Heart left ventricle (tissue), 16 donors: ENCODE data around the gene IGFBP1. TPM values are rescaled to one million over a fixed set of nuclear protein-coding genes. Genes with fewer than 3 reads are reported as not detected.

Source experiments
- ATAC-seq, 4 donors: fragments of 200-7000 bp; cut with Tn5 transposase; one replicate each; pipeline ENCODE4 v1.9.1; 2020 to 2022; ENCODE audit warnings: moderate library complexity in 4 of 4, mild to moderate bottlenecking in 3 of 4, moderate number of reproducible peaks in 1 of 4
- DNase-seq, 5 donors: peaks; one replicate each; pipeline ENCODE4 v3.0.0-alpha.2; 2020
- H3K27ac ChIP-seq, 12 donors: fragments of 200-600 bp; sonication (generic) in 4 of 12; one replicate each; pipeline versions ENCODE4 v1.5.0 to v1.8.0; 2016 to 2022; ENCODE audit warnings: mild to moderate bottlenecking in 2 of 12
- H3K27me3 ChIP-seq, 9 donors: fragments of 200-600 bp; sonication (generic) in 2 of 9; one replicate each; pipeline versions ENCODE4 v1.5.1 to v1.8.0; 2016 to 2022; ENCODE audit warnings: mild to moderate bottlenecking in 3 of 9
- H3K36me3 ChIP-seq, 9 donors: fragments of 200-600 bp; sonication (generic) in 2 of 9; one replicate each; pipeline versions ENCODE4 v1.5.0 to v1.8.0; 2018 to 2022; ENCODE audit warnings: mild to moderate bottlenecking in 2 of 9
- H3K4me1 ChIP-seq, 12 donors: fragments of 200-600 bp; sonication (generic) in 4 of 12; one replicate each; pipeline versions ENCODE4 v1.5.0 to v1.8.0; 2016 to 2022; ENCODE audit warnings: mild to moderate bottlenecking in 3 of 12
- H3K4me3 ChIP-seq, 12 donors: fragments of 200-600 bp; sonication (generic) in 4 of 12; one replicate each; pipeline versions ENCODE4 v1.5.0 to v1.8.0; 2017 to 2022; ENCODE audit warnings: mild to moderate bottlenecking in 9 of 12, moderate library complexity in 4 of 12
- H3K9me3 ChIP-seq, 12 donors: fragments of 200-600 bp; sonication (generic) in 4 of 12; one replicate each; pipeline versions ENCODE4 v1.5.0 to v1.8.0; 2016 to 2022; ENCODE audit warnings: mild to moderate bottlenecking in 1 of 12
- POLR2A ChIP-seq, 2 donors: fragments of 450-650 bp; IDR thresholded peaks; one replicate each; pipeline ENCODE4 v1.6.1; 2017; ENCODE audit warnings: antibody characterized with exemption in 2 of 2, mild to moderate bottlenecking in 2 of 2, moderate library complexity in 2 of 2
- WGBS, 4 donors: extraction: QIAGEN DNeasy Blood & Tissue Kit in 2 of 4; methylation state at CpG; one replicate each; pipeline versions ENCODE4 v1.1.5 to v1.1.7; 2013 to 2018; 5-methylcytosine and 5-hydroxymethylcytosine counted together
- intact Hi-C, 10 donors: fragments of 100-400 bp; cut with DNase I; formaldehyde crosslinking; loops; one replicate each; pipeline versions ENCODE4 v1.11.1 to v1.14.2; 2022
- polyA plus RNA-seq, 2 donors: library from polyadenylated mRNA; stranded (reverse); fragments of 200-250 nt; gene quantifications; one replicate each; pipeline ENCODE4 v1.2.3, GENCODE V29; 2013
- total RNA-seq, 9 donors: library from RNA; depleted of rRNA in 2 of 9; stranded (reverse); fragments of >200 nt in 2 of 9; fragmentation: NEBNext Ultra II Directional in 3 of 9; extraction: Animal tissue kit (Norgen Biotek cat#: 25700) in 3 of 9; gene quantifications; one replicate each; pipeline versions ENCODE4 v1.1.0 to v1.2.4, GENCODE V29; 2016 to 2023
- TF ChIP-seq, protein P1 (sequence below), 12 donors: fragments of 200-600 bp; sonication (generic) in 4 of 12; IDR thresholded peaks; one replicate each; pipeline versions ENCODE4 v1.5.0 to v1.8.0; 2018 to 2022; ENCODE audit warnings: antibody characterized with exemption in 12 of 12, mild to moderate bottlenecking in 5 of 12
- donor health status: ischemic (EF 13 %, LVEDD 7.1; RV severe dilation, severe dysfunction).
- donor health status: healthy with polysubstance abuse.
- donor health status: DM: no; HTN: yes; CAD: no.
- donor health status: DM: no; HTN: no; CAD: no.
- donor health status: ischemic (EF 25% LVEDD 6.9; RV normal size, moderate dysfunction).
- donor health status: ischemic (EF 25% LVEDD 5.7; RV mildly dilated, moderate dysfunction).
- donor health status: healthy.
- donor health status: DM: yes; HTN: yes; CAD: no.
- donor health status: ischemic (EF 35%, LVEDD 5.7; RV mildly dilated, moderate dysfunction).
- donor health status: nonischemic (EF 11% LVEDD 7.7; RV severe dilation, severe dysfunction).
- donor health status: DM: yes; HTN: yes; CAD: no.
- donor health status: PGD.
- donor health status: ischemic (EF 29% LVEDD 5.4; RV normal size, mild dysfunction).
- donor health status: nonischemic (EF 23%, LVEDD 6.1; RV moderate dilation, normal function).

Gene IGFBP1
- total and polyA plus RNA-seq, 11 donors: 1.8 TPM; not detected in 10

- Histone ChIP-seq H3K4me1 (peaks cover 0 to 11% (median 5%) of the 10 kb centered on the region in 12 donors), H3K4me3 (no peak overlapping the region), H3K9me3 (no peaks in the 10 kb centered on the region), H3K36me3 (no peaks in the 10 kb centered on the region), H3K27me3 (peaks cover 8 to 59% (median 28%) of the 10 kb centered on the region in 9 donors), H3K27ac (no peak overlapping the region)
- DNase-seq (no peak), ATAC-seq (no peak)
- TF ChIP-seq, protein P1, sequence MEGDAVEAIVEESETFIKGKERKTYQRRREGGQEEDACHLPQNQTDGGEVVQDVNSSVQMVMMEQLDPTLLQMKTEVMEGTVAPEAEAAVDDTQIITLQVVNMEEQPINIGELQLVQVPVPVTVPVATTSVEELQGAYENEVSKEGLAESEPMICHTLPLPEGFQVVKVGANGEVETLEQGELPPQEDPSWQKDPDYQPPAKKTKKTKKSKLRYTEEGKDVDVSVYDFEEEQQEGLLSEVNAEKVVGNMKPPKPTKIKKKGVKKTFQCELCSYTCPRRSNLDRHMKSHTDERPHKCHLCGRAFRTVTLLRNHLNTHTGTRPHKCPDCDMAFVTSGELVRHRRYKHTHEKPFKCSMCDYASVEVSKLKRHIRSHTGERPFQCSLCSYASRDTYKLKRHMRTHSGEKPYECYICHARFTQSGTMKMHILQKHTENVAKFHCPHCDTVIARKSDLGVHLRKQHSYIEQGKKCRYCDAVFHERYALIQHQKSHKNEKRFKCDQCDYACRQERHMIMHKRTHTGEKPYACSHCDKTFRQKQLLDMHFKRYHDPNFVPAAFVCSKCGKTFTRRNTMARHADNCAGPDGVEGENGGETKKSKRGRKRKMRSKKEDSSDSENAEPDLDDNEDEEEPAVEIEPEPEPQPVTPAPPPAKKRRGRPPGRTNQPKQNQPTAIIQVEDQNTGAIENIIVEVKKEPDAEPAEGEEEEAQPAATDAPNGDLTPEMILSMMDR (IDR thresholded peaks at IDR 0.05): no peak
- no peak for TF ChIP-seq POLR2A (IDR thresholded peaks at IDR 0.05)
- 89 to 95% (median 92%) methylated on average over 8 of the region's 8 CpGs for WGBS, 4 donors
- intact Hi-C loops: loop anchor here in 2 of 10 donors (2.0 to 10.0 kb wide), 2 partner anchors 1290 to 1364 kb away; no protein-coding TSS in a partner anchor
Observed at GRCh38 chr7:45890125-45890901, 2.0 kb downstream of the IGFBP1 start.

DNA sequence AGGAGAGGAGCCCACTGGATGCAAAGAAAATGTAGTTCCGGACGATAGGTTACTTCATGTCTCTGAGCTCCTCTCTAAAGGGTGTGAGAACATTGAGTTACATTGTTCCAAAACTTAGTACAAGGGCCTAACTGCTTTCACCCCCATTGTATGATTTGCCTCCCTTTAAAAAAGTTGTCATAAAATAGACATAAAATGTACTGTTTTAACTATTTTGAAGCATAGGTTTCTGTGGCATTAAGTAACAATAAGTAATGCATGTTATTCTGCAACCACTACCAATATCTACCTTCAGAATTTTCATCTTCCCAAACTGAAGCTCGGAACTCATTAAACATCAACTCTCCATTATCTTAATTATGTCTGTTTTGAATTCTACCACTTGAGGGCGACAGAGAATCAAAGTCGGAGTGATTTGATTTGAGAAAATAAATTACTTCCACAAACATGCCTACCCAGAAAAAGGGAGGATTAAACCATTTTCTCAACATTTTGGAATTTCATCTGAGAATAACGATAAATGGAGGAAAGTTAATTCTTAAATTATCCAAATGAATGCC is 2.7 kb downstream of the IGFBP1 start:
- Histone ChIP-seq H3K9me3 (no peaks in the 10 kb centered on the region), H3K27me3 (peaks cover 8 to 53% (median 28%) of the 10 kb centered on the region in 9 donors), H3K4me3 (no peak overlapping the region), H3K4me1 (peaks cover 0 to 11% (median 5%) of the 10 kb centered on the region in 12 donors), H3K36me3 (no peaks in the 10 kb centered on the region), H3K27ac (no peak overlapping the region)
- 34 to 42% (median 37%) methylated on average over 6 of the region's 6 CpGs for WGBS, 4 donors
- TF ChIP-seq POLR2A (IDR thresholded peaks at IDR 0.05): no peak
- TF ChIP-seq, protein P1 (IDR thresholded peaks at IDR 0.05): peak; percentile 47 to 79 (median 62)
- ATAC-seq: no peak
- DNase-seq: no peak
- intact Hi-C loops: loop anchor here in 3 of 10 donors (1.0 to 10.0 kb wide), 3 partner anchors 1290 to 1364 kb away; no protein-coding TSS in a partner anchor

DNA sequence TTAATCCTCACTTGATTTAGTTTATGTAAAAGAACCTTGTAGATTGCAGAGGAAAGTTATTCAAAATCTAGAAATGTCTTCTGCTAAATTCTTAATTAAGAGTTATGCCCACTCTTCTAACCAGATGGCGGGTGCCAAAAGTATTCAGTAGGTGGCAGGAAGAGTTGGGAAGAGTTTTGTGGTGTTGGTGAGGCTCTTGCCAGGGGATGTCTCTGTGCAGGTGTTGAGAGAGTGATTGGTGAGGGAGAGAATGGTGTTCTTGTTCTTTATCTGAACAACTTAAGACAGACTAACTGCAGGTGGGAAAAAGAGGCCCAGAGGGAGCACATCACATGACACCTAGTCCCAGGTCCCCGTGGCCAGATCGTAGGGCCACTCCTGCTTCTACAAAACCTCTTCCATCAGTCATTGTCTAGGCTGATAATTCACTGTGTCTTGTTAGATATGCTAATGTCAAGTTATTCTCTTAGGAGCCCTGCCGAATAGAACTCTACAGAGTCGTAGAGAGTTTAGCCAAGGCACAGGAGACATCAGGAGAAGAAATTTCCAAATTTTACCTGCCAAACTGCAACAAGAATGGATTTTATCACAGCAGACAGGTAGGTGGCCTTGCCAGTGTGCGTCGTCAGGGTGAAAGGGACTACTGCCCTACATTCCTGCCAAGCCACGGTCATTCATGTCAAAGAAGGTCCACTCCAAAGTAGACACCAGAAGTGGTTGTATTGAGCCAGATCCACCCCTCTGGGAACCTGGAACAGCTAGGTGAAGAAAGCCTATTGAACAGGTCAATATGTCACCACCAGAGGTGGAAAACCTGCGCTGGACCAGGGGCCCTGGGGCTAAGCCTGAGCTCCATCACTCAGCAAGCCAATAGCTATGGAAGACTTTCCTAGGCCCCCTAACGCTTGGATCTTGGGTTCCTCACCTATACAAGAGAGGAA is 3.4 kb downstream of the IGFBP1 start:
- Histone ChIP-seq H3K27me3 (peaks cover 3 to 45% (median 28%) of the 10 kb centered on the region in 9 donors), H3K27ac (no peak overlapping the region), H3K36me3 (no peaks in the 10 kb centered on the region), H3K4me1 (peaks cover 0 to 11% (median 5%) of the 10 kb centered on the region in 12 donors), H3K9me3 (no peaks in the 10 kb centered on the region), H3K4me3 (no peak overlapping the region)
- no peak for TF ChIP-seq POLR2A (IDR thresholded peaks at IDR 0.05)
- TF ChIP-seq, protein P1 (IDR thresholded peaks at IDR 0.05): no peak
- intact Hi-C loops: loop anchor here in 3 of 10 donors (1.0 to 10.0 kb wide), 3 partner anchors 1289 to 1363 kb away; no protein-coding TSS in a partner anchor
- WGBS, 4 donors: 73 to 77% (median 74%) methylated on average over 10 of the region's 10 CpGs
- DNase-seq (no peak), ATAC-seq (no peak)
